Fibroblast of skin of right biceps (primary cell): ENCODE results near the gene MOBP.
"Not testable (repeated sequence)": the region's sequence is repeated elsewhere in the genome, so short reads cannot be mapped to it uniquely, and the experiment has no call there.

ENCODE experiments used
- DNase-seq: peaks from one replicate; pipeline ENCODE4 v3.0.0-alpha.2; 2013

The MOBP gene

GRCh38 chr3:39453134-39453533 lies 14.3 kb upstream of the MOBP start:
- DNase-seq, result no peak

GRCh38 chr3:39453872-39454271 lies 13.6 kb upstream of the MOBP start:
- not testable (repeated sequence) for DNase-seq

GRCh38 chr3:39454591-39455217 lies 12.8 kb upstream of the MOBP start:
- DNase-seq, result no peak

- DNase-seq, result no peak
Measured at GRCh38 chr3:39456159-39456558, 11.3 kb upstream of the MOBP start.

DNA sequence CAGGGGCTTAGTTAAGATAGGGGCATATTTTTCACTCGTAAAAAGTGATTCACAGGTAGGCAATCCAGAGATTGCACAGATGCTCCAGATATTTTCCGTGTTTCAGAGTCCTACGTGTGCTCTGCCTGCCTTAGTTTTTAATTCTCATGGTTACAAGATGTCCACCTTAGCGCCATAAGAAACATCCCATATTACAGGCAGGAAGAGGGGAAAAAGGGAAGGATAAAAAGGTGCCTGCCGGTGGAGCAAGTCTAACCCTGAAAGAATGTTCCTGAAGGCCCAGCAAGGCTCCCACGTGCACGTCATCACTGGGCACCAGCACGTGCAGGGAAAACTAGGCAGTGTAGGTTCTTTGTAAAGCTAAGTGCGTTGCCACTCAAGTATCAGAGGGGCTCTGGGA lies 10.1 kb upstream of the MOBP start:
- DNase-seq, result no peak

DNA sequence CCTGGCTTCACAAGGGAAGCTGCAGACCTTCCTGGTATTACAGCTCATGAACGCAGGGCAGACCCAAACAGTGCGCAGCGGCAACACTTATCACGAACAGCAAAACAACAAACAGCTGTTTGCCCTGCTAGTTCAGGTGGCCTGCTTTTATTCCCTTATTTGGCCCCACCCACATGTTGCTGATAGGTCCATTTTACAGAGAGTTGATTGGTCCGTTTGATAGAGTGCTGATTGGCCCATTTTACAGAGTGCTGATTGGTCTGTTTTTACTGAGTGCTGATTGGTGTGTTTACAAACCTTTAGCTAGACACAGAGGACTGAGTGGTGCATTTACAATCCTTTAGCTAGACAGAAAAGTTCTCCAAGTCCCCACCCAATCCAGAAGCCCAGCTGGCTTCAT lies 8.9 kb upstream of the MOBP start:
- not testable (repeated sequence) for DNase-seq

DNA sequence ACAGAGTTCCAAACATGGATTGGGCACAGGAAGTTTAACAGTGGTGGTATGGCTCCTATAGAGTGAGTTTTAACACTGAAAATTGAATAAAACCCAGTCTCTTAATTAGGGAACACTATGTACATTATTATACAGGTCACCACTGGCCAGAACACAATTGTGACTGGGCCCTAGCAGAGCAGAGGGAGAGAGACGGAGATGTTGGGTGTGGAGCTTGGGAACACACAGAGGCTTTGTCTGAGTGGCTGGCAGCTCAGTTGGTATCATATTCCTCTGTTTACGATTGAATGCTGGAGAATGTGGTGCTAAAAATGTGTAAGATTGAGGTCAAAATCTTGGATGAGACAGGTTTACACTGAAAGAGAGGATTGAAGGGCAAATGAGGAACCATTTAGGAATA lies 6.8 kb upstream of the MOBP start:
- no peak for DNase-seq

GRCh38 chr3:39463269-39463668 lies 4.2 kb upstream of the MOBP start:
- no peak for DNase-seq

- no peak for DNase-seq
Measured at GRCh38 chr3:39466988-39467387, 492 bp upstream of the MOBP start.

DNA sequence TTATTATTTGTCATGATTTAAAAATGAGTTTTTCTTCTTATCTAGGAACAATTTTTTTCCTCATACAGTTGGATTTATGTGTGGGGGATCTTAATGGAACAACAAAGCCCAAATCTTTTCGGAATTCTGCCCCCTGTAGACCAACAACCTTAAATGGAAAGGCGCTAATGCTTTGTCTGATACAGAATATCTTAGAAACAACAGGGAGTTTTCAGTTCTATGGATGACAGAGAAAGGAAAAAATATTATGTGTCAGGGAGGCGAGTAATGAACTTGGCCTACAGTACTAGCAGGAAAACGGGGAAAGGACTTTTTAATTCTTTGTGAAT lies 592 bp downstream of the MOBP start:
- DNase-seq, result no peak

DNA sequence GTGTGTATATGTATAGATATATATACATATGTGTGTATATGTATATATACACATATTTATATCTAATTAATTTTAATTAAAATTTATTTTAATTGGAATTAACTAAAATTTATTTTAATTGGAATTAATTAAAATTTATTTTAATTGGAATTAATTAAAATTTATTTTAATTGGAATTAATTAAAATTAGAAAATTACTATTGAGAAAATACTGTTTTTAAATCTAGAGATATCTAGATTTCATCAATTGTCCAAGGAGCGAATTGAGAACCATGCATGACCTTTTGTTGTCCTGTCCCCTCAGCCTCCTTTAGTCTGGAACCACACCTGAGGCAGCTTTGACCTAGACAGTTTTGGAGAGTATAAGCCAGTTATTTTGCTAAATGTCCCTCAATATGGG lies 1.8 kb downstream of the MOBP start:
- no peak for DNase-seq

DNA sequence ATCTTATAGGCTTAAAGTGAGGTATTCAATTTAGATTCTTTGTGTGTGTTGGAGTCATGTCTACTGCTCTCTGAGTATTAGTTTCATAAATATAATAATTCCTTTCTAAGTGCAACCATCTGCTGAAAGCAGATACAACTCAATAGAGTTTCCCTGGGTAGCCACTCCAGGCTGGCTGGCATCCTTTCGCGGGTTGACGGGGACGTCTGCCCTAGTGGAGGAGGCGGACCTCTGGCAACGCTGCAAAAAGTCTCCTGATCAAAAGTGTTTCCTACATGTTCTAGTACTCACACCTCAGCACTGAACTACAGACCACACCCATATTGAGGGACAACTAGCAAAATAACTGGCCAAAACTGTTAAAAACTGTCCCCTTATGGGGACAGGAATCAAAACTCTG lies 2.5 kb downstream of the MOBP start:
- no peak for DNase-seq

DNA sequence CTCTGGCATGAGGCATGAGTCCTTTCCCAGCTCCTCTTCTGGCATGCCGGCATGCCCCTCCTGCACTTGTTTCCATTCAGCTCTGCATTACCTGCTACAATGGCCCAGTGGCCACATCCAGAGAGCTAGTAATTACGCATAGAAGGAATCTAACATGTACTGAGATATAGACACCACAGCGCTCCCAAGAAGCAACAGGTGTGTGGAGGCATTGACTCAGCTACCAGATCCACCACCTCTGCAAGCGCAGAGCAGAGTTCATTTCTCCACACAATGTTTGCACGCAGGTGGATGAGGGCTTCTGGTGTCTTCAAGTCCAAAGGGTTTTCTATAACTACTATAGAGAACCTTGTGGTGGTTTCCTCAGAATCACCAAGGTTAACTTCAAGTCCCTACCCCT lies 4.2 kb downstream of the MOBP start:
- no peak for DNase-seq

DNA sequence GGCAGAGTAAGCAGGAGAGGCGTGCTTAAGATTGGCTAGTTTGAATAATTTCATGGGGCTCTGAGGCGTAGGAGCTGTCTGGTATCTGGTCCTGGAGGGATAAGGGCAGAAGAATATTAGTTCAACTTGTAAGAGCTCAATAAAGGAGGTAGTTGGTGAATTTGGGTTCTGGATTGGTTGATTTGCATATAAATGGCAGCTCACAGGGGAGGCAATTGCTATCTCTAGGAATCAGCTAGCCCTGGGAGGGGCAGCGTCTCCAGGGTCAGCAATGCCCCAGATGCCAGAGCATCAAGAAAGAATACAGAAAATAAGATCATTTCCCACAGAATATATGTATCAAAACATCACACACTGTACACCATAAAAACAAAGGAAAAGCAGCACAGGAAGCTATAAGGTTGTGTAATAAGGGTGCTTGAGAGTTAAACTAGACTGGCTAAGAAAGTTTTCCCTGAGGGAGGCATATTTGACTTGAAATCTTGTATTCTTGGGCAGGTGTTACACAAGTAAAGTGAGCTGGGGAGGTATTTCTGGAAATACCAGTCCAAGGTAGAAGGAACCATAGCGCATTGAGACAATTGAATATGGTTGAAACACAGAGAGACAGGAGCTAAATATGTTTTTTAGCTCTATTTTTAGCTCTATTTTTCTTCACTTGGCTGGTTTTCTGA lies 6.1 kb downstream of the MOBP start:
- no peak for DNase-seq

DNA sequence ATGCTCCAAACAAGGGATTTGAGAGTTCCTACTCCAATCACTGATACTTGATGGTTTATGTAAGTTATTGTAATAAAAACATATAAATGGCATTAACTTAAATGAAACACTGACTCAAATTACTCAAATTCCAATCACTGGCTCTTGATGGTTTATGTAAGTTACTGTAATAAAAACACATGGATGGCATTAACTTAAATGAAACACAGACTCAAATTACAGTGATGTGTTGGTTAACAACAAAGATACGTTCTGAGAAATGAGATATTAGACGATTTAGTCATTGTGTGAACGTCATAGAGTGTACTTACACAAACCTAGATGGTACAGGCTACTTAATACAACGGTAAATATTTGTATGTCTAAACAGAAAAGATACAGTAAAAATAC lies 6.6 kb downstream of the MOBP start:
- no peak for DNase-seq

DNA sequence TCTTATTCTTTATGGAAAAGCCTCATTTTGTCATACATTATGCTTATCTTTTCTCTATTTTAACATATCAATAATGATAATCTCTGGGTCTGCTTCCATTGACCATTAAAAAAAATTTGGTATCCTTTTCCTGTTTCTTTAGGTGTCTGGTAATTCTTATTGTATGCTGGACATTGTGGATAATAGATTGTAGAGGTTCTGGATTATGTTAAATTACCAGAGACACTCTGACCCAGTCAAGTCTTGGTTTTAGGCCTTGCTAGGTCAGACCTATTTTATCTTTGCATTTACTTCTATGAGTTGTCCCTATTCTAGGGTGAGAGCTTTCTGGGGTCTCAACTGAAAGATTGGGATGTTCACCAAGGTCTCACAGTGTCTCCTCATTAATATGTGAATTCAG lies 9.3 kb downstream of the MOBP start:
- no peak for DNase-seq

DNA sequence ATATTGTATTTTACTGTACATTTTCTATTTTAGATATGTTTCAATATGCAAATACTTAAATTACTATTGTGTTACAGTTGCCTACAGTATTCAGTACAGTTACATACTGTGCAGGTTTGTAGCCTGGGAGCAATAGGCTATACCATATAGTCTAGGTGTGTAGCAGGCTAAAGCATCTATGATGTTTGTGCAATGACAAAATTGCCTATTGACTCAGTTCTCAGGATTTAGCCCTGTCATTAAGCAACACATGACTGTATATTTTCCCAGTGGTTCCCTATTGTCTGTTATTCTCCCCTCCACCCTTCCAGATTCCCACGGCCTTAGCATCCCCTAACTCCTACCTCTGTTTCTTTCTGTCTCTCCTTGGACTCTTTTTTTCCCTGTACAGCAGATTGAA lies 10.7 kb downstream of the MOBP start:
- no peak for DNase-seq

DNA sequence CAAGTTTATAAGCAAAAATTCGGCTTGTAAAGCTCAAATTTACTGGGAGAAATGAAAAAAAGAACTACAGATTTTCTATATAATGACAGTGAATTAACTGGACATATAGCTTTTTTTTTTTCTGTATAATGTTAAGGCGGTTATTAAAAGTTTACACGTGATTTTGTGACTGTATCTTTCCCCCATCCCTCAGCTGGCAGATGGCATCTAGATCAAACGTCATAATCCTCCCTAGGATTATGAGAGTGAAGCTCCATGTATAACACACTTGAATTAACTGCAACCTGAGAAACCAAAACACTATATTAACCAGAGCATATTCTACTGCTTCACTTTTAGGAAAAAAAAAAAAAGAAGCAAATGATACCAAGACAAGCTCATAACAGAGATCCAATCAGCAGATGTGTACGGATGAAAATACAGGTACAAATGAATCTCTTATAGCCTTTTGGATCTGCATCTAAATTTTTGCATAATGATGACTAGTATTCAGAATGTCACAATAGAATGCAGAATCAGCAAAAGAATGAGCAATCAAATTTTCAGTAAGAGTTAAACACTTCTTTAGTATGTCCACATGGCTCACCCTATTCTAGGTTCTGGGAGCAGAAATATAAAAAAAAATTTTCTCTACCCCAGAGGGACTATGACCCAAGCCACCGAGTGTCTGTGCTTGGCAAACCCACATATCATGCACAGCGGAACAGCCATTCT lies 12.4 kb downstream of the MOBP start:
- DNase-seq, result no peak

GRCh38 chr3:39485547-39485946 lies 18.1 kb downstream of the MOBP start:
- DNase-seq, result no peak

GRCh38 chr3:39491014-39491413 lies 23.5 kb downstream of the MOBP start:
- DNase-seq, result no peak

DNA sequence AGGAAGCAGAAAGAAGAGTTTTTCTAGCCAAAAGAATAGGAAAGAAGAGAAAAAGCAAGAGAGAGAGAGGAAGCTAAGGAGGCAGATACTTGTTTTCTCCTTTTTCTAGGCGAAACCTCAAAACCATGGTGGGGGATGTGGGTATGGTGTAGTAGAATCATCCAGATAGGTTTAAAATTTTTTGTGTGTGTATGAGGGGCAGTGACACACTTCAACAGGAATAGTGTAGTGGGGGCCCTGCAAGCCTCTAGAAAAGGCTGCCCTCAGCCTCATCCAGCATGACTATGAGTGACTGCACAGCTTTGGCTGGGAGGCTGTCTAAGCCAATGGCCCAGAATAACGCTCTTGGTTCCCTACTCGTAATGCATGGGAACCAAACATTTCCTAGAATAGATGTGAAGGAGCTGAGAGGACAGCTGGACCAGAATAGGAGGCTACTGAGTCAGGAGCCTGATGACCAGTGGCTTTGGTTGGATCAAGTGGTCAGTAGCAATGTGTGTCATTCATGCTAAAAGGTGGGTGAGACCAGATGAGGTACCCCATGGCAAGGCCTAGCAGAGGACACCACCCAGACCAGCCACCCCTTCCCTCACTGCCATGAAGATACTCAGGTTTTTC lies 24.4 kb downstream of the MOBP start:
- no peak for DNase-seq

- DNase-seq, result no peak
Measured at GRCh38 chr3:39494781-39495180, 27.3 kb downstream of the MOBP start.

DNA sequence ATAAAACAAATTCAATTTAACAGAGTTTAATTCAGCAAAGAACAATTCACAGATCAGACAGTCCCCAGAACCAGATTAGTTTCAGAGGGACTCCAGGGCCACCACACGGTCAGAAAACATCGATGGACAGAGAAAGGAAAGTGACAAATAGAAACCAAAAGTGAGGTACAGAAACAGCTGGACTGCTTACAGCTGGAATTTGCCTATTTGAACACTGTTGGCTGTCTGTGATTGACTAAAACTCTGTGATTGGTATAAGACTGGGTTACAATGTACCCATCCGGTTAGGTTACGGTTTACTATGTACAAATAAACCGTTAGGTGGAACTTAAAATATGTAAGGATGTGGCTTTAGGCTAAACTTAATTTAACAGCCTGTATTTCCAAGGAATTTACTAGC lies 30.3 kb downstream of the MOBP start:
- DNase-seq, result no peak

DNA sequence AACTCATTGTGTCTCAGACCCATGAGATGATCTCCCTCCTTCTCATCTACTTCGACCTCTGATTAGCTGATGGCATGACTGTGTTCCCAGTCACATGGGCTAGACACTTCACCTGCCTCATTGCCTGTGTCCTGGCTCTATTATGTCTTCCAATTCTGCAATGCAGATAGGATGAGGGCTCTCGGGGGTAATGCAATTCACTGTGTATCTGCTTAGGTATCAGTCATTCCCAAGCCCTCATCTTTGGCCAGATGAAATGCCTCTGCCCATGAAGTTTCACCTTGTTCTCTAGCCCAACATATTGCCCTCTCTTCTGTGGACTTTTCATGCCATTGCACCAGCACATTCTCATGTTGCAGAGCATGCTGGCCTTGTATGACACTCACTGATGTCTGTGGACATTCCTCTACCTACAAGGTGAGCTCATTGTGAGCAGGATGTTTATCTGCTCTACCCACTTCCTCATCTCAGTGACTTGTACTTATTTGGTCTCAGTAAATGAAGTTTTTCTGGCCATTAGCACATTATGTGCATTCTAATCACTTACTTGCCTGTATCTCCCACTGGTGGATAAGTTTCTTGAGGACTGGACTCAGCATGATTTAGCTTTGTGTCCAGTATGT lies 32.3 kb downstream of the MOBP start:
- no peak for DNase-seq
